Suppressor macrophage treated with lipopolysaccharide for 4 hours (primary cell): ENCODE measurements around the gene CLK3.
A peak's percentile ranks its signal among the peaks of the same experiment; 100 is the strongest.
"Not testable (repeated sequence)": the region's sequence is repeated elsewhere in the genome, so short reads cannot be mapped to it uniquely, and the experiment has no call there.

ENCODE experiments used
- DNase-seq: peaks from one replicate; pipeline ENCODE4 v3.0.0-alpha.2; 2020

Gene CLK3

DNA sequence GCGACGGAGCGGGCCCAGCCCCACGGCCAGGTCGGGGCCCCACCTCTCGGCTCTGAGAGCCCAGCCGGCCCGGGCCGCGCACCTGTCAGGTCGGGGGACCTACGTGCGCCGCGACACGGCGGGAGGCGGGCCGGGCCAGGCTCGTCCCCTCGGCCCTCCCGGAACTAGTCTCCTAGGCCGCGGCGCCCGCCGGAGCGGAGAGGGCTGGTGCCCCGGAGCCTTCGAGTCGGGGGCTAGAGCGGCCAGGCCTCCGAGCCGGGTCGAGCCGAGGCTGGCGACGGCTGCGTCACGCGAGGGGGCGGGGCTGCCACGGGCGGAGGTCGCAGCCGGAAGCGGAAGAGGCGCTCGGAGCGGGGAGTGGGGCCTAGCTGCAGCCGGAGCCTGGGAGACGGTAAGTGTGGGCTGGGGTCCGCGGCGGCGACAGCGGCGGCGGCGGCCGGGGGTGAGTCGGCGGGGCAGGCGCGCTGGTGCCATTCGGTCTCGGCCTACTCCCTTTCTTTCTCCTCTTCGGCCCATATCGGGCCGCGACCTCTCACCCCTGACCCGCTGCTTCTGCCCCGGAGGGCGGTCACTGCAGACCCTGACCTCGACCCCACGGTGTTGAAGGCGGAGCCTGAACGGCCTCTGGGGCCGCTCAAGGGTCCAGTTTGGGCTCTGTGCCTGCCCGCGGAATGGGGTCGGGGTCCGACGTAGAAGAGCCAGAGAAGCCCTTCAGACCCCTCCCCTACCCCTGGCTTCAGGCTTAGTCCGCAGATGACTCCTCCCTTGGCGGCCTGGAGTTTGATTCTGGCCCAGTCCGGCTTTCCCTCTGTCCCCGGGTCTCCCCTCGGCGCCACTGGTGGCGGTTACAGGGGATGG is at the start of gene CLK3:
Gene CLK3, plus strand, starts transcription at position 329 of the 858 bp plus-strand sequence. CDS start 3,361 bp downstream, outside the sequence.
- DNase-seq = peak; percentile 99

DNA sequence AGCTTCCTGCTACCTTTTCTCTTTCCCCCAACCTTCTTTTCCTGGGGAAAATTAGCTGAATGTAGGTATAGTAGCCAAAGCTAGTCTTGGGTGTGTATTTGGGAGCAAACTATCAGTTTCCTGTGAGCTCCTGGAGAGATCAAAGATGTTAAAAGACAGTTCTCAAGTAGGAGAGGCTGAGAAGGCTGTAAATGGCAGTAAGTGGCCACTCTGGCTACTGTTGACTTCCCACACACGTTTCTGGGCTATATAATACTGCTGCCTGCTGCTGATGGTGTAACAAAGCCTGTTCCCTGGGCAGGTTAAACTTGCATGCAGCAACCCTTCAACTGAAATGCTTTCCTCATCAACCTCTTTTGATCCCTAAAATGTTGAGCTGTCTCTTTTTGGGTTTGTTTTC is 47.0 kb upstream of the CLK3 start:
- DNase-seq = no peak

DNA sequence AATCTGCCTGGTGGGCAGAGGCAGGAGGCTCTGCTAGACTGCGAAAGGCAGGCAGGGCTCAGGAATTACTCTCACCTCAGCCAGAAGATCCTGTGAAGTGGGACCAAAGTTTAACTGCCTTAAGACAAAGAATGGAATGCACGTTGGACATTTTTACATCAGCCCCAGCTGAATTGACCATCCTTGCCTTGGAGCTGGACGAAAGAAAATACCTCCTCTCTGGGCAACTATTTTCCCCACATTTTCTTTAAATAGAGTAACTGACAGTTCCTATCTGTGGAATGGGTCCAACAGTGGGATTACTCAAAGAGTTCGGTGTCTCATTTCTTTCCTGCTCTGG is 45.9 kb upstream of the CLK3 start:
- no peak for DNase-seq

DNA sequence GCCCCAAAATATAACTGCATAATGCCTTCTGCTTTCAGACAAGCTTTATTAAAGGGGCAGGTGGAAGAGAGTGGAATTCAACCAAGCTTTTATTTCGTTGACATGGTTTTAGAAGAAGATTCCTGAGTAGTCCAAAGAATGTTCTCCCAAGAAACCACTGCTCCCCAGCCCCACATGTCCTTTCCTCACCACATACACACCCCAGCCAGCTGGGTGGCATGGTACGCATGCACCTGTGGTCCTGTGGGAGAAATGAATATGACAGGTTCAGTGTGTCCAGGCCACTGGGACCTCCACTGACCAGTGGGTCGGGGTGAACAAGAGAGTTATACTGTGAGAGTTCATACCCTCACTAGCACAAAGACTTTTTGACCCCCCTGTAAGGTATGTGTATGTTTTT is 44.4 kb upstream of the CLK3 start:
- DNase-seq = no peak

DNA sequence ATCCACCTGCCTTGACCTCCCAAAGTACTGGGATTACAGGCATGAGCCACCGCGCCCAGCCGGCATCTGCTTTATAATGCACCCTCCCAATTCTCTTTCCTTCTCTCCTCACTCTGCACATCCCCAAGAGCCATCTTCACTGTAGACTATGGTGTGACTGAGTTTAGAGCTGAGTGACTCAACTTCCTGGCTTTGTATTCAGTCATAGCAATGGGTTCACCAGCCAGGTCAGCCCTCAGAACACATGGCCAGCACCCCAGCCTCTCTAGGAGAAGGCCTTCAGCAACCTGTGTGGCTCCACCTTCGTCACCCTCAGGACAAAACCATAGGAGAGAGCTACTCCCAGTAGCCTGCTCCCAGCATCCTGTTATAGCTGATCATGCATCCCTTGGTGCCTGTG is 41.6 kb upstream of the CLK3 start:
- no peak for DNase-seq

- no peak for DNase-seq
Observed at GRCh38 chr15:74578496-74578994, 37.1 kb upstream of the CLK3 start.

- DNase-seq = no peak
Observed at GRCh38 chr15:74579001-74579400, 36.6 kb upstream of the CLK3 start.

DNA sequence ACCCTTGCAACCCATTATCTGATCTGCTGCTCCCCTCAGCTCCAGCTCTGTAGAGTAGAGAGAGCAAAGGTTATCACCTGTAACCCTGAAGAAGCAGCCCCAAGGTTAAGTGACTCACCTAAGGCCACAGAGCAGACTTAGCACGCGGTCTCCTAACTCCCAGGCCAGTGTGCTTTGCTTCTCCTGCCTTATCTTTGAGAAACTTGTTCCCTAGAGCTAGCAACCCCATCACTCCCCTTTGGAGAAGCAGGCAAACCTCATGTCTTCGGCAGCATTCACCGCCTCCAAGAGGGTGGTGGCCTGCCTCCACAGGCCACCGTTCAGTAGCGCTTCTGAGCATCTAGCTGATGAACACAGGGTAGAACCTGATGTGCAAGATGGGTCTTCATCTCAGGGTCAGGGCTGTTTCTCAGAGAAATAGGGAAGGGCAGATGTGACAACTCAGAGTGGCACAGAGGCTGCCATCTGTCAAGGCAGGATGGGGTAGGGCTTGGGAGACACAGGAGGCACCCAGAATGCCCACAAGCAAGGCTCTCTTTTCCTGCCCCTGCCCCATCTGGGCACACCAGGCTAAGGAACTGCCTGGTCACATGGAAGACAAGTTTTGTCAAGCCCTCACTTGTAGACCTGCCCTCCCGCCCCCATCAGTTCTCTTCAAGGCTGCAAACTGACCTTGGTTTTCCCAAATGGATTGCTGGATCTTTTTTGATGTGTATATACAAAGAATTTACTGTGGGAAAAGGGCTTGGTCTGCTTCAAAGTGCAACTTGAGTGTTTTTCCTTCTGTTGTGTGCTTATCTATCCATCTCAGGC is 34.9 kb upstream of the CLK3 start:
- DNase-seq = no peak

DNA sequence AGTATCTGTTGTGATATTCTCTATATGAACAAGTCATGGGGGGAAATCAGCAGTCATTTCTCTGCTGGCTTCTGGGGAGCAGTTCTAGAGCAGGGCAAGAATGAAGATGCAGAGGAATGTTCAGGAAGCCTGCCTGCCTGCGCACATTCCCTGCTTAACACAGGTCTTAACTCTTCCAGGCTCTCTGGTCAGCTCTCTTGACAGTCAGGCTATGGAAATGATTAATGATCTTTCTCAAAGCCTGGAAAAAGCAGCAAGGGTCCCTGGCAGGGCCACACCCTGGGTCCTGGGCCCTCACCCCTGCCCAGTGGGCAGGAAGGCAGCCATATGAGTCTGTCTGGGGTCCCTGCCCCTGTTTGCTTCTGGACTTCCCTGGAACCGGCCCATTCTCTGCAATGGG is 31.4 kb upstream of the CLK3 start:
- DNase-seq = no peak

DNA sequence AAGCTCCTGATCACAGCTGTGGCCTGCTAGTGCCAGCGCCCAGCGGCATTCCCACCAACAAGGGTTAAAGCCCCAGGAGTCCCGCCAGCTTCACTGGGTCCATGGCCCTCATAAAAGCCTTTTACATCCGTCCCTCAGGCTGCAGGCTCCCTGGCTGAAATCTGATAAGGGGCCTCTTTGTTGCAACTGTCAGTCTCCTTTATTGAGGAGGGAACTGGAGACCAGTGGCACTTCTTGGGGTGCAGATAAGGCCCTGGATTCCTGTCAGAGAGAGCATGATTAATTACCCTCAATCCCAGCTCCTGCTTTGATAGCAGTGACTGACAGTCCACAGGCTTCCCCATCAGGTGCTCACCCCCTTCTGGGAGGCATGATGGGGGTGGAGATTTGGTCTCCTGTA is 30.9 kb upstream of the CLK3 start:
- no peak for DNase-seq

DNA sequence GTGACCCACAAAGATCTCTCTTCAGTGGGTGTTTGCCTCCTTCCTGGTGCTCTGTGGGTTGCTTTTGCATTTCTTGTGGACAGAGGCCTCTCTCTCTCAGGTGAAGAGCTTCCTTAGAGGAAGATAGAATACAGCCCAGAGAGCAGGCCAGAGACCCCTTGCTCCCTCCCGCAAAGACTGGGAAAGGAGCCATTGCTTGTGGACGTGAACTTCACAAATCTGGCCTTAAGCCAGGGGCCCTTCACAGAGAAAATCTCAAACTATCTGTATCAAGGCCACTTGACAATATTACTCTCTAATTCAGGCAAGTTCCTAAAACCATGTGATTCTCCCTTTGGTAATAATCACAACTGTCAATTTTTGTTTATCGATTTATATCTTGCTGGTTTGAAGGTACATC is 30.4 kb upstream of the CLK3 start:
- DNase-seq = no peak

- DNase-seq = no peak
Observed at GRCh38 chr15:74585857-74586256, 29.8 kb upstream of the CLK3 start.

- DNase-seq = peak; percentile 24
Observed at GRCh38 chr15:74589826-74590225, 25.8 kb upstream of the CLK3 start.

GRCh38 chr15:74592222-74592621 is 23.4 kb upstream of the CLK3 start:
- DNase-seq = no peak

GRCh38 chr15:74593122-74593521 is 22.5 kb upstream of the CLK3 start:
- DNase-seq = no peak

- DNase-seq = no peak
Observed at GRCh38 chr15:74594455-74594854, 21.2 kb upstream of the CLK3 start.

GRCh38 chr15:74595271-74595670 is 20.4 kb upstream of the CLK3 start:
- DNase-seq = no peak

GRCh38 chr15:74596736-74597135 is 18.9 kb upstream of the CLK3 start:
- DNase-seq = not testable (repeated sequence)

DNA sequence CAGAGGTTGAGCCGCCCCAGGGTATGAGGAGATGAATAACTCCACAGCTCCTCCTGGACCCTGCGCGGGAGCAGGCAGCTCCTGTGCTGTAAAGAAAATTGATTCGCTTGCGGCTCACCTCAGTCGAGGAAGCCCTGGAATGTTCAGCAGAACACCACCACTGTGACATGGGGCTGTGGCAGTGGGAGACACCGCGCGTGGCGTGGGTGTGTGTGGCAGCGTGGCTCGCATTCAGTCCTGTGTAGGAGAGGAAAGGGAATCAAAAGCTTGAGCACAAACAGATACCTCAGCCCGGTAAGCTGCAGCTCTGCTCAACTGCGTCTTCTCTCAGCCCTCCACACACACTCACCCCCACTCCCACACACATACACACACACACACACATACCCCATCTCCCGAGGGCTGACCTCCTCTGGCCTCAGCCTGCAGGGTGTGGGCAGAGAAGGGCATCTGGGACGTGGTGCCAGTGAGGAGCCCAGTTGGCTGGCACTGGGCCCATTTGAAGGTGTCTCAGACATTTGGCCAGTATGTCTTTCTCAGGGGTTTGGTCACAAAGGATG is 18.4 kb upstream of the CLK3 start:
- DNase-seq = not testable (repeated sequence)

- DNase-seq = peak; percentile 92
Observed at GRCh38 chr15:74598126-74598842, 17.4 kb upstream of the CLK3 start.

- DNase-seq = no peak
Observed at GRCh38 chr15:74599156-74599555, 16.5 kb upstream of the CLK3 start.

DNA sequence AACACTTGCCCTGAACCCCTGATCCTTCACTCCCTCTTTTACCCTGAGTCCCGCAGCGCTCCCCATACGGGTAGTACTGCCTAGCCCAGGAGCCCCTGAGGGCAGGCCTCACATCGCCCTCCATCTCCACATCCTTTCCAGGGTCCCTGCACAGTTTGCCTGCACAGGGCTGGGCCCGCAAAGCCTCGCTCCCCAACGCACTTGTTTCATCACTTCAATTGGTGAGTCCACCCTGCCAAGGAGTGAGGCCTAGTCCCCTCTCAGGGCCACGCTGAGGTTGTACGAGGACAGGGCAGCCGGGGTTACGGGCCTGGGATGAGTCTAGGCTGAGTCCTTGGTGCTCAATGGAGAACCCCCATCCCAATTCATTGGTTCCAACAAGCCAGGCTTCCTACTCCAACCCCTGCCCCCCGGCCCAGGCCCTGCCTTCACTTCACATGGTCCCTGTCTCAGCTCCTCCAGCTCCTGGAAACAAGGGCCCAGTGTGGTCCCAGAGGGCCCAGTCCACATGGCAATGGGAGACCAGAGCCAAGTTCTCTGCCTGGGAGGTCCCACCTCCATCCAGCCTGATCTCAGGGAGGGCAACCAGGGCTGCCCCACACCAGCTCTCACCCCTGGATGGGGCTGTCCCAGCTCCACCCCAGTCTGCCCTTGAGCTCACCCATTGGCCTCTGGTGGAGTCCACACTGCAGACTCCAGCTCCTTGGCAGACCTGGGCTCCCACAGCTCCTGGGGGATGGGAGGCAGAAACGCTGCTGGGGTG is 12.4 kb upstream of the CLK3 start:
- no peak for DNase-seq
